Activated naive CD8-positive, alpha-beta T cell treated with anti-CD3 and anti-CD28 coated beads, Interleukin-2, amount 50 U/mL, for 16 hours (primary cell): ENCODE measurements around the gene GLYR1.

Source experiments
- DNase-seq: peaks from one replicate; pipeline ENCODE4 v3.0.0-alpha.2; 2020; ENCODE audit warnings: low read depth, low spot score

Gene GLYR1

GRCh38 chr16:4765511-4766474 is 81.3 kb downstream of the GLYR1 start:
- DNase-seq = no peak

- DNase-seq = no peak
Measured at GRCh38 chr16:4763791-4764190, 83.3 kb downstream of the GLYR1 start.

DNA sequence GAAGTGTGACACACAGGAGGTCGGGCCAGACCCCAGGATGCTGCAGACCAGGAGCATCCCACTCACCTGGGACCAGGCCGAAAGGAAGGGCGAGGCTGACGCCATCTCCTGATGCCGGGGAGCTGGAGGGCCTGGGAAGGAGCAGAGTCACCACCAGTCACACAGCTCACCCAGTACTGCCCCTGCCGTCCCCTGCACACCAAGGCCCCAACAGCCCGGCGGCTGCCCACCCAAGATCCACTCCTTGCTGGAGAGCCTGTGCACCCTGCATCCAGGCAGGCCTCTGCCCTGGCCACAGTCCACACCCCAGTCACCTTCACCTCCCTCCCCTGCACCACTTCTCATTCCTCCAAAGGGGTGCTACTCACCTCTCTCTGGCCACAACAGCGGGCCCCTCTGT is 84.9 kb downstream of the GLYR1 start:
- no peak for DNase-seq

GRCh38 chr16:4760221-4760910 is 86.7 kb downstream of the GLYR1 start:
- DNase-seq = no peak

GRCh38 chr16:4755687-4756086 is 91.4 kb downstream of the GLYR1 start:
- DNase-seq = no peak

- DNase-seq = no peak
Measured at GRCh38 chr16:4754865-4755264, 92.2 kb downstream of the GLYR1 start.

- DNase-seq = no peak
Measured at GRCh38 chr16:4753227-4753626, 93.9 kb downstream of the GLYR1 start.
